ENCODE data around the gene NOP10.

DNA sequence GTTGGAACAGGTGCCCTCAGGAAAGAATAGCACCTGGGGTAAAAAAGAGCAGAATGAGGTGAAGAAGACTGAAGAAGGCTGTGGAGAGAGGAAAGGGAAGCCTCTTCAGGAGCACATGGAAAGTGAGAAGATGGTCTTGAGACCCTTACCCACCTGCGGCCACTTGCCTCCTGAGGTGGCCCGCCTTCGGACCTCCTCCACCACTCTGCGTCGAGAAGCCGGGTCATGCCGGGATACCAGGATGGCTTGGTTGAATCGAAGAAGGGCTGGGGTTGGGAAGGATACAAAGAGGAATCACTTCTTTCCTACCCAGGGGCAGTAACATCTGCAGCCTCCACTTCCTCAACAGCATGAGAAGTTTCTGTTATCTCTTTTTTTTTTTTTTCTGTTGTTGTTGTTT is 21.1 kb upstream of the NOP10 start:
- TF ChIP-seq, protein P1, sequence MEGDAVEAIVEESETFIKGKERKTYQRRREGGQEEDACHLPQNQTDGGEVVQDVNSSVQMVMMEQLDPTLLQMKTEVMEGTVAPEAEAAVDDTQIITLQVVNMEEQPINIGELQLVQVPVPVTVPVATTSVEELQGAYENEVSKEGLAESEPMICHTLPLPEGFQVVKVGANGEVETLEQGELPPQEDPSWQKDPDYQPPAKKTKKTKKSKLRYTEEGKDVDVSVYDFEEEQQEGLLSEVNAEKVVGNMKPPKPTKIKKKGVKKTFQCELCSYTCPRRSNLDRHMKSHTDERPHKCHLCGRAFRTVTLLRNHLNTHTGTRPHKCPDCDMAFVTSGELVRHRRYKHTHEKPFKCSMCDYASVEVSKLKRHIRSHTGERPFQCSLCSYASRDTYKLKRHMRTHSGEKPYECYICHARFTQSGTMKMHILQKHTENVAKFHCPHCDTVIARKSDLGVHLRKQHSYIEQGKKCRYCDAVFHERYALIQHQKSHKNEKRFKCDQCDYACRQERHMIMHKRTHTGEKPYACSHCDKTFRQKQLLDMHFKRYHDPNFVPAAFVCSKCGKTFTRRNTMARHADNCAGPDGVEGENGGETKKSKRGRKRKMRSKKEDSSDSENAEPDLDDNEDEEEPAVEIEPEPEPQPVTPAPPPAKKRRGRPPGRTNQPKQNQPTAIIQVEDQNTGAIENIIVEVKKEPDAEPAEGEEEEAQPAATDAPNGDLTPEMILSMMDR (IDR thresholded peaks at IDR 0.05), result no peak
- no peak for TF ChIP-seq POLR2A (IDR thresholded peaks at IDR 0.05)

All from testis (tissue), 2 donors.